Fibroblast of lung (primary cell): ENCODE data around the gene ARSA.

Experiments used
- CTCF ChIP-seq, 2 donors: IDR thresholded peaks in 1 of 2; conservative IDR thresholded peaks in 1 of 2; 1 replicate in 1 of 2; 2 replicates in 1 of 2; pipeline ENCODE4 v1.5.1; 2011 to 2012; ENCODE audit warnings: low read length in 2 of 2, control low read depth in 1 of 2, inconsistent platforms in 1 of 2, low read depth in 1 of 2, mild to moderate bottlenecking in 1 of 2
- EZH2 ChIP-seq: IDR thresholded peaks from 2 replicates; pipeline ENCODE4 v1.5.1; 2012; ENCODE audit warnings: low read length, control low read depth, mild to moderate bottlenecking; ENCODE audit errors: missing control alignments

GRCh38 chr22:50627642-50628542 is at the start of gene ARSA:
- TF ChIP-seq CTCF (conservative IDR thresholded peaks at IDR 0.05 in 1 of 2, IDR thresholded peaks at IDR 0.05 in 1 of 2; ENCODE audit: low read depth in 1 of 2, low read length in 2 of 2) (peak; percentile 38 to 41), EZH2 (no peak)
